Stimulated activated CD8-positive, alpha-beta memory T cell treated with anti-CD3 and anti-CD28 coated beads, Interleukin-15, amount 100 ng/mL, for 48 hours (primary cell): ENCODE data around the gene CDCP2.

Source experiments
- DNase-seq, 2 donors: peaks; one replicate each; pipeline ENCODE4 v3.0.0-alpha.2; 2020; ENCODE audit warnings: low read depth in 2 of 2

Gene CDCP2

GRCh38 chr1:54136963-54137533 is 15.8 kb downstream of the CDCP2 start:
- DNase-seq: no peak

- DNase-seq: no peak
Measured at GRCh38 chr1:54136269-54136896, 16.4 kb downstream of the CDCP2 start.

GRCh38 chr1:54135436-54136120 is 17.2 kb downstream of the CDCP2 start:
- DNase-seq: no peak

- DNase-seq: no peak
Measured at GRCh38 chr1:54134295-54134694, 18.5 kb downstream of the CDCP2 start.

GRCh38 chr1:54132495-54132894 is 20.3 kb downstream of the CDCP2 start:
- DNase-seq: no peak

- no peak for DNase-seq
Measured at GRCh38 chr1:54131419-54131818, 21.4 kb downstream of the CDCP2 start.

GRCh38 chr1:54129858-54130257 is 22.9 kb downstream of the CDCP2 start:
- no peak for DNase-seq

- no peak for DNase-seq
Measured at GRCh38 chr1:54127594-54128300, 25.1 kb downstream of the CDCP2 start.

- no peak for DNase-seq
Measured at GRCh38 chr1:54126271-54126815, 26.5 kb downstream of the CDCP2 start.

- DNase-seq: no peak
Measured at GRCh38 chr1:54125386-54126070, 27.3 kb downstream of the CDCP2 start.

GRCh38 chr1:54124906-54125305 is 27.9 kb downstream of the CDCP2 start:
- no peak for DNase-seq

GRCh38 chr1:54124472-54124871 is 28.3 kb downstream of the CDCP2 start:
- DNase-seq: no peak

GRCh38 chr1:54122992-54123391 is 29.8 kb downstream of the CDCP2 start:
- no peak for DNase-seq

- no peak for DNase-seq
Measured at GRCh38 chr1:54122135-54122751, 30.6 kb downstream of the CDCP2 start.

GRCh38 chr1:54121482-54122134 is 31.2 kb downstream of the CDCP2 start:
- DNase-seq: peak; percentile 42 to 44

GRCh38 chr1:54120698-54121481 is 31.9 kb downstream of the CDCP2 start:
- DNase-seq: no peak

GRCh38 chr1:54120018-54120697 is 32.6 kb downstream of the CDCP2 start:
- no peak for DNase-seq

- no peak for DNase-seq
Measured at GRCh38 chr1:54118704-54119103, 34.1 kb downstream of the CDCP2 start.

GRCh38 chr1:54117815-54118563 is 34.8 kb downstream of the CDCP2 start:
- no peak for DNase-seq
